Right forelimb (tissue), 1 donor: ENCODE data around the gene RCAN3.

Source experiments
- DNase-seq: peaks from one replicate; pipeline ENCODE4 v3.0.0-alpha.2; 2018

The RCAN3 gene

DNA sequence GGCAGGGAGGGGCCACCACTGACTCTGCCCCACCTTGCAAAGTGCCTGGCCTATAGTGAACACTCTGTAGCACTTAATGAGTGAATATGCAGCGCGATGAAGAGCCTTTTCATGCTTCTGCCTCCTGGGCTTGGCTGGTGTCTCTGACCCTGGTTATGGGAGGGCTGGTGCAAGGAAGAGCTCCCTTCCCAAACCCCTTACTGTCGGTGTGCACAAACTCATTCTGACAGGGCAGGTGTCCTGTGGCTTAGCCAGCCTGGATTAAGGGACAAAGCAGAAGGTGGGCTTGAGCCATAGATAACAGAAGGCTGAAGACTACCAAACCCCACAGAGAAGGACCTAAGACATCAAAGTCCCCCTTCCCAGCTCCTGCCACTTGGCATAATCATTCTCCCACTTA is 51.3 kb downstream of the RCAN3 start:
- DNase-seq, result no peak

GRCh38 chr1:24554714-24555113 is 52.1 kb downstream of the RCAN3 start:
- no peak for DNase-seq

DNA sequence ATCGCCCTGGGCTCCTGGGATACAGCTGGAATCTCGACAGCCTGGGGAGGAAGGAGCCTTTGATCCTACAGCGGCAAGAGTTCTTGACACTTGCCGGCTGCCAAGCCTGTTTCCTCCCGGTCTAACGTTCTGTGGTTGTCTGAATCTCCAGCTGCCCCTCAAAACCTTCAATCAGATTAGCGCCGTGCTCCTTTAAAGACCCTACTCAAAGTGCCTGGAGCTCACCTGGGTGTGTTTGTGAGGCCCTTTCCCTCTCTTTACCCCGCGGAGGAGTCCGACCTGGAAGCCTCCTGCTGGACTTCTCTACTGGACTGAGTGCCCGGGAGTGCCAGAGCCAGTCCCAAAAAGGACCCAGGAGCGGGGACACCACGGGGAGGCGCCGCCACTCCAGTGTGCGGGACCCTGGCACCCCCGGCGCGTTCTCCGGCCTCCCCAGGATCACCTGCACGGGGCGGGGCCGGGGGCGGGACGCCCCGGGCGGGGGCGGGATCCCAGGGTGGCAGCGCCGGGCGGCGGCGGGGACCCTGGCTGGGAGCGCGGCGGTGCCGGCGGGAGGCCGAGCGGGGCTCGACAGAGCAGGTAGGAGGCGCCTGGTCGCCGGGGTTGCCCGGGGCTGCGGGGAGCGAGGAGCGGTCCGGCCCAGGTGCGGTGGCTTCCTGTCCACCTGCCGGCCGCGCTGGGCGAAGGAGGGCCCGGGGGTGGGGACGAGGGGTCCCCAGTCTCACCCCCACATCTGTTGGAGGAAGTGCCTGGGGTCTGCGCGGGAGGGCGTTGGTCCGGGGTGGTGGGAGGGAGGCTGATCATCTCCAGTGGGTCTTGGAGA is 53.2 kb downstream of the RCAN3 start, which contains the start of gene NCMAP:
NCMAP (plus strand) TSS at position 497 of the 823 bp plus-strand sequence. CDS start 39,344 bp downstream, outside the sequence.
- no peak for DNase-seq

DNA sequence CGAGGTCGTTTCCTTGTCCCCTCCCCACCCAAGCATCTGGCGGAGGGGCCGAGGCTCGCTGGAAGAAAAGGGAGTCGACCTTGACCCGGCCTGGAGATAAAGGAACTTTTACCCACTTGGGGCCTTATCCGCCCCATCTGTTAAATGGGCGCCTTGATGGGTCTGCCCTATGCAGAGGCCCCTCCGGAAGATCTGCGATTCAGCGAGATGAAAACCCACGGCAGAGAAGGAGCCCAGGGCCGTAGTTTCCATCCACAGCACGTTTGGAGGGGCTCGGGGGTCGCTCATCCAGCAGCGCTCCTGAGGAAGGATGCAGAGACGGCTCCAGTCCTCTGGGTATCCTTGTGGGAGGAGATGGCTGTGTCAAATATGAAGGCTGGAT is 53.8 kb downstream of the RCAN3 start:
- DNase-seq, result no peak

GRCh38 chr1:24557220-24557619 is 54.6 kb downstream of the RCAN3 start:
- DNase-seq, result no peak

GRCh38 chr1:24557711-24558131 is 55.1 kb downstream of the RCAN3 start:
- no peak for DNase-seq

- DNase-seq, result no peak
These were observed 55.8 kb downstream of the RCAN3 start for GRCh38 chr1:24558455-24558854.

DNA sequence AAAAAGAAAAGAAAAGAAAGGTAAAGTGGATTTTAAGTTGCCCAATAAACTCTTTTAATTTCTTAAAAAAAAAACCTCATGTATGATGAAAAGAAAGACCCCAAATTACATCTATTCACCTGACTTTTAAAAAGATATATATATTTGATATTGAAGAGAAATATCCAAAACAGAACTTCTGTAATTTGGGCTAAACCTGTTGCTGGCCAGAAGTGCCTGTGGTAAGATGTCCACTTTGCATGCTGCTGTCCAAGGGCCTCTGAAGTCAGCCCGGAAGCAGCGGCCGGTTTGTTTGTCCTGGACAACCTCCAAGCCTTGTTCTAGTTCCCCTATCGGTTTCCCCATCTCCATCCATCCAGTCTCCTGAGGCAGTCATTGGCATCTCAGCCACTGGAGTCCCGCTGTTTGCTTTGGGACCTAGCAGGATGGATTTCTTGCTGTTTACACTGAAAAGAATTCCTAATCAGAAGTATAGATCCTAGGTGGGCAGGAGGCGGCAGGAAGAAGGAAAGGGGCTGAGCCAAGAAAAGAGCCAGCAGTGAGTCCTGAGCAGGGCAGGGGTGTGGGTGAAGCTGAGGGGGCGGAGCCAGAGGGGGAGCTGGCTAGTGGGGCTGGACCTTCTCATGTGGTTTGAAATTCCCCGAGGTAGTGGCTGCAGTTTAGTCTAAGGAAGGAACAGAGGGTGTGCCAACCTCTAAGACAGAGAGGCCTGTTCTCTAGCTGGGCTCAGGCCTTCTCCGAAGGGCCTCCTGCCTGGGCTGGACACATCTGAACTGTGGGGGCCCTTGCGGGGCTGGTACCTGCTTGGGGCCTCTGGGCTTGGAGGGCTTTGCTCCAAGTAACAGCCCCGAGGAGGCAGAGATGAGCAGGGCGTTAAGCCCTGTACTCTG is 56.5 kb downstream of the RCAN3 start:
- no peak for DNase-seq

- DNase-seq, result no peak
These were observed 57.7 kb downstream of the RCAN3 start for GRCh38 chr1:24560361-24560760.

- DNase-seq, result no peak
These were observed 60.0 kb downstream of the RCAN3 start for GRCh38 chr1:24562625-24563024.

GRCh38 chr1:24564695-24565094 is 62.1 kb downstream of the RCAN3 start:
- DNase-seq, result no peak

GRCh38 chr1:24566236-24566867 is 63.7 kb downstream of the RCAN3 start:
- DNase-seq, result no peak

- DNase-seq, result no peak
These were observed 65.3 kb downstream of the RCAN3 start for GRCh38 chr1:24567792-24568388.

- DNase-seq, result no peak
These were observed 65.8 kb downstream of the RCAN3 start for GRCh38 chr1:24568475-24568874.

- DNase-seq, result no peak
These were observed 67.9 kb downstream of the RCAN3 start for GRCh38 chr1:24570265-24571125.

GRCh38 chr1:24572301-24572700 is 69.7 kb downstream of the RCAN3 start:
- DNase-seq, result no peak

DNA sequence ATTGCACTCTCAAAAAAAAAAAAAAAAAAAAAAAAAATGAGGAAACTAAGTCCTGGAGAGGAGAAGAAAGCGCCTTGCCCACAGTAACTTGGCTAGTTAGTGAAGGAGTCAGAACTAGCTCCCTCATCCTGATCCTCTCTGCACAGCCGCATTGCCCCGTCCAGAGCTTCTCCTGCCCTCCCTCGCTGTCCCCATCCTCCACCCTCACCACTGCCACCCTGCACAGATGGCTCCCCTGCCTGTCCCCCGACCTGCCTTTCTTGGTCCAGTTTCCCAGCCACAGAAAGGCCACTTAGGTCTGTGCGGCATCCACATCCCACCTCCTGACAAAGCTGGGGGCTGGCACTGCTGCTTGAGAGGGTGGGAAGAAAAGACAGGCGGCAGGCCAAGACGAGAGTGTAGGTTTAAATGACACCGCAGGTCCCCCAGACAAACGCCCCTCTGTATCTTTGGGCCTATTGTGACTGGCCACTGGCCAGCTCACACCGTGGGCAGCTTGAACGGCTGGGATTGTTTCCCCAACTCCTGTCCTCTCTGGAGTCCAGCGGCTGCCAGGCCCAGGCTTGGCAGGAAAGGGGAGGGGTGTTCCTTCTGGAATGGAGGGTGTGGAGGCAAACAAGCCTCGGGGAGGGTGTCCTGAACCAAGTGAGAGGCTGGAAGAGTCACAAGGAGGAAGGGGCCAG is 73.4 kb downstream of the RCAN3 start:
- no peak for DNase-seq

- DNase-seq, result no peak
These were observed 76.2 kb downstream of the RCAN3 start for GRCh38 chr1:24578846-24579245.

DNA sequence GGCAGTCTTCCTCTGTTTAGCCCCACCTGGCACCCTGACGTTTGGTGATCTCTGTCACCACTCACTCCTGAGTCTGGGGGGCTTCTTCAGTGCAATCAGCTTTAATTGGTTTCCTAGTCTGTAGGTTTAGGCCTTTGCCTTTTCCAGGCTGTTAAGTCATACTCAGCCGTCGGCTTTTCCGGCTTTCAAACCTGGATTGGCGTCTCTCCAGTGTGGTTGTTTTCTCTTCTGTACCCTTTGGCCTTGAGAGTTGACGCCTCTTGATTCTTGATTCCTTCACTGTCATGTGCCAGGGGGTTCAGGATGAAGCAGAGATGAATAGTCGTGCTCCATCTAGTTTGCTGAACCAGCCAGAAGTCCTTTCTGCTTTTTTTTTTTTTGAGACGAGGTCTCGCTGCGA is 78.1 kb downstream of the RCAN3 start:
- no peak for DNase-seq

DNA sequence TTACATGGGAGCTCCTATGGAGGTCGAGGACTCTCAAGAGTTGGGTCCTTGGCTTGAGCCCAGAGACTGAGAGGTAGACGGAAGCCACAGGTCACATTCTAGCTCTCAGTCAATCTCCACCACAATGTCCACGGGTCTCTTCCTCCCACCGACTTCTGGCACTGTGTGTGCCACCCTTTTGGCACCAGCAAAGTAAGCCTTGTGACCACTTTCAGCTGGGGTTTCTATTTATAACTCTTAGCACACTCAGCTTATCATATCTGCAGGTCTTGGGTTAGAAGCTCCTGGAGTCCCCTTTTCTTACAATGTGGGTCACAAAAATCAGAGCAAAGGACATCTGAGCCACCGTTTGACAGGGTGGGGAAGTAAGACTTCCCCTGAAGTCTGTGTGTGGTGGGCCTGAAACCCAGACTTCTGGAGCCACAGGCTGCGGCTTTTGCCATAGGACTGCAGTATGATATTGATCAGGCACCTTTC is 81.6 kb downstream of the RCAN3 start:
- no peak for DNase-seq

GRCh38 chr1:24586119-24586518 is 83.5 kb downstream of the RCAN3 start:
- no peak for DNase-seq
